ENCODE results near the gene SEZ6L. TPM values are rescaled to one million over a fixed set of nuclear protein-coding genes. Genes with fewer than 3 reads are reported as not detected.

Gene SEZ6L
- total RNA-seq, 4 donors from 2014 or later = 0.10 to 0.13 TPM; not detected in 2

DNA sequence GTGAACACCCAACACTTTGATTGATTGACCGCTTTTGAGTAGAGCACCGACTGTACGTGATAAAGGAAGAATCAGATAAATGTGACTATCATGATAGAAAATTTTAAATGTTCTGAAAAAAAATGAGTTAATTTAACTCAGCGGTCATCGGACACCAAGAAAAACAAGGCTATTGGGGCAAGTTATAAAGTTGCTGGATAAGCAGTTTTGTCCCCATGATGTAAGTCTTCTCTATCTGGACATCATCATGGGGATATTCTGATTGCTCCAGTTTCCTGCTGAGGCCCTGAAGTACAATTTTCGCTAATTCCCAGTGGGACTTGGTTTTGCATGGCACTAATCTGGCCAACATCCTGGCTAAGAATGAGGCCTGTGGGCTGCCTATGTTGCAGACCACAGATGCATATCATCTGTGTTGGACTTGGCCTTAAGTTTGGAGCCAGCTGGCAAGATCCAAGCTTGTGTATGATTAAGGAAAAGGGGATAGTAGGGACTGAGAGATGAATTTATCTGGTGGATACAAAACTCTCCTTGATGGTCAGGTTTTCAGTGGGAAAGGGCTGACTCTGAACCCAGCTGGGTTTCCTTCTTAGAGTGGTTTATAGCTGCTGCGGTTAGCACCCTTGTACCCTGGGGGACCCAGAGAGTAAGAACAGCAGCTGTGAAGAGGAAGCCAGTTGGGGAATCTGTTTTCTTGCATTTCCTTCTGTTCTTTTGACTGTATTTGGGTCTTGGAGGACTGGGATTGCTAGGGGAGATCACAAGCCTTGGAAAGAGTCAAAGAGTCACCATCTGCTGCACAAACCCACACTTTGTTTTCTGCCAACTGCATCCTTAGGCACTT lies 118.3 kb downstream of the SEZ6L start:
- Histone ChIP-seq H3K4me1 (no peaks in the 10 kb centered on the region), H3K4me3 (no peak overlapping the region), H3K27ac (no peak overlapping the region), H3K27me3 (no peaks in the 10 kb centered on the region), H3K9me3 (no peaks in the 10 kb centered on the region), H3K36me3 (no peaks in the 10 kb centered on the region)
- intact Hi-C loops (cut with DNase I; ENCODE audit: low total_unique reads) = loop anchor here (10.0 kb wide), 1 partner anchor 63 kb away; no protein-coding TSS in a partner anchor
- in situ Hi-C loops (cut with MboI; ENCODE audit: low sequenced_read_pairs in 4 of 4) = no loop called here
- ATAC-seq (no peak), DNase-seq (no peak)
- no peak for TF ChIP-seq POLR2A (IDR thresholded peaks at IDR 0.05)
- TF ChIP-seq, protein P1, sequence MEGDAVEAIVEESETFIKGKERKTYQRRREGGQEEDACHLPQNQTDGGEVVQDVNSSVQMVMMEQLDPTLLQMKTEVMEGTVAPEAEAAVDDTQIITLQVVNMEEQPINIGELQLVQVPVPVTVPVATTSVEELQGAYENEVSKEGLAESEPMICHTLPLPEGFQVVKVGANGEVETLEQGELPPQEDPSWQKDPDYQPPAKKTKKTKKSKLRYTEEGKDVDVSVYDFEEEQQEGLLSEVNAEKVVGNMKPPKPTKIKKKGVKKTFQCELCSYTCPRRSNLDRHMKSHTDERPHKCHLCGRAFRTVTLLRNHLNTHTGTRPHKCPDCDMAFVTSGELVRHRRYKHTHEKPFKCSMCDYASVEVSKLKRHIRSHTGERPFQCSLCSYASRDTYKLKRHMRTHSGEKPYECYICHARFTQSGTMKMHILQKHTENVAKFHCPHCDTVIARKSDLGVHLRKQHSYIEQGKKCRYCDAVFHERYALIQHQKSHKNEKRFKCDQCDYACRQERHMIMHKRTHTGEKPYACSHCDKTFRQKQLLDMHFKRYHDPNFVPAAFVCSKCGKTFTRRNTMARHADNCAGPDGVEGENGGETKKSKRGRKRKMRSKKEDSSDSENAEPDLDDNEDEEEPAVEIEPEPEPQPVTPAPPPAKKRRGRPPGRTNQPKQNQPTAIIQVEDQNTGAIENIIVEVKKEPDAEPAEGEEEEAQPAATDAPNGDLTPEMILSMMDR (IDR thresholded peaks at IDR 0.05 in 4 of 5, conservative IDR thresholded peaks at IDR 0.05 in 1 of 5) = no peak

DNA sequence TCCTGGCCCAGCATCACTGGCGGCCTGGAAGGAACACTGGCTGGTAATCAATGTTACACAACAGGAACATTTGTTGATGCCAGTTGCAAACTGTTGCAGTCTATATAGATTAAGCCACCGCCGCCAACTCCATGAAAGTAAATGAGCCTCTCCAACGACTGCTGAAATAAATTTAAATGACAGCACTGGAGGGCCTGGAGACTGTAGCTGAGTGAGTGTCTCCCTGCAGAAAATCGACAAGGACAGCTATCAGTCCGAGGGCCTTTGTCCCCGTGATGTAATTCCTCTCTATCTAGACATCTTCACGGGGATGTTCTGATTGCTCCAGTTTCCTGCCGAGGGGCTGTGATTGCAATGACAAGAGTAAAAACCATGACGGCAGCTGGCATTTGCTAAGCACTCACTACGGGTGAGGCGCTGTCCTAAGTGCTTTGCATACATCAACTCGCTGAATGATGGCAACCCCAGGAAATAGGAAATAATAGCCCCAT lies 120.4 kb downstream of the SEZ6L start:
- Histone ChIP-seq H3K27ac (no peak overlapping the region), H3K27me3 (no peaks in the 10 kb centered on the region), H3K9me3 (no peaks in the 10 kb centered on the region), H3K4me1 (no peaks in the 10 kb centered on the region), H3K36me3 (no peaks in the 10 kb centered on the region), H3K4me3 (no peak overlapping the region)
- in situ Hi-C loops (cut with MboI; ENCODE audit: low sequenced_read_pairs in 4 of 4) (no loop called here), intact Hi-C loops (cut with DNase I; ENCODE audit: low total_unique reads) (loop anchor here (10.0 kb wide), 1 partner anchor 65 kb away; no protein-coding TSS in a partner anchor)
- DNase-seq (no peak), ATAC-seq (no peak)
- no peak for TF ChIP-seq POLR2A (IDR thresholded peaks at IDR 0.05)
- TF ChIP-seq, protein P1 (IDR thresholded peaks at IDR 0.05 in 4 of 5, conservative IDR thresholded peaks at IDR 0.05 in 1 of 5) = no peak

DNA sequence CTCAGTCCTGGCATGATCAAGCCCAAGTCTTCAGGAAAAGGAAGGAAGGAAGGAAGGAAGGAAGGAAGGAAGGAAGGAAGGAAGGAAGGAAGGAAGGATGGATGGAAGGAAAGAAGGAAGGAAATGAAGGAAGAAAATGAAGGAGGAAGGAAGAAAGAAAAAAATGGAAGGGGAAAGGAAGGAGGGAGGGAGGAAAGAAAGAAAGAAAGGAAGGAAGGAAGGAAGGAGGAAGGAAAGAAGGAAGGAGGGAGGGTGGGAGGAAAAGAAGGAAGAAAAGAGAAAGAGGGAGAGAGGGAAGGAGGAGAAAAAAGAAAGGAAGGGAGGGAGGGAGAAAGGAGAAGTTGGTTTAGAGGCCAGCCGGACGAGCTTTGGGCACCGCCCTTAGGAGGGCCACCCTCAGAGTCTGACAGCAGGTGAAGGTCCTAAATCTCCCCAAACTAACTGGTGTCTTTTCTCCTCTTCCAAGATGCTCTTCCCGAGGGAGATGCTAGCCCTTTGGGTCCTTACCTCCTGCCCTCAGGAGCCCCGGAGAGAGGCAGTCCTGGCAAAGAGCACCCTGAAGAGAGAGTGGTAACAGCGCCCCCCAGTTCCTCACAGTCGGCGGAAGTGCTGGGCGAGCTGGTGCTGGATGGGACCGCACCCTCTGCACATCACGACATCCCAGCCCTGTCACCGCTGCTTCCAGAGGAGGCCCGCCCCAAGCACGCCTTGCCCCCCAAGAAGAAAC lies 122.8 kb downstream of the SEZ6L start:
- no peak overlapping the region for H3K27ac ChIP-seq
- no peaks in the 10 kb centered on the region for H3K9me3 ChIP-seq
- intact Hi-C loops (cut with DNase I; ENCODE audit: low total_unique reads) = no loop called here
- no peaks in the 10 kb centered on the region for H3K4me1 ChIP-seq
- H3K36me3 ChIP-seq = no peaks in the 10 kb centered on the region
- TF ChIP-seq POLR2A (IDR thresholded peaks at IDR 0.05) = no peak
- TF ChIP-seq, protein P1 (IDR thresholded peaks at IDR 0.05 in 4 of 5, conservative IDR thresholded peaks at IDR 0.05 in 1 of 5) = no peak
- no peak for DNase-seq
- no peak overlapping the region for H3K4me3 ChIP-seq
- in situ Hi-C loops (cut with MboI; ENCODE audit: low sequenced_read_pairs in 4 of 4) = no loop called here
- ATAC-seq = no peak
- no peaks in the 10 kb centered on the region for H3K27me3 ChIP-seq

DNA sequence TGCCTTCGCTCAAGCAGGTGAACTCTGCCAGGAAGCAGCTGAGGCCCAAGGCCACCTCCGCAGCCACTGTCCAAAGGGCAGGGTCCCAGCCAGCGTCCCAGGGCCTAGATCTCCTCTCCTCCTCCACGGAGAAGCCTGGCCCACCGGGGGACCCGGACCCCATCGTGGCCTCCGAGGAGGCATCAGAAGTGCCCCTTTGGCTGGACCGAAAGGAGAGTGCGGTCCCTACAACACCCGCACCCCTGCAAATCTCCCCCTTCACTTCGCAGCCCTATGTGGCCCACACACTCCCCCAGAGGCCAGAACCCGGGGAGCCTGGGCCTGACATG lies 123.4 kb downstream of the SEZ6L start:
- intact Hi-C loops (cut with DNase I; ENCODE audit: low total_unique reads) (no loop called here), in situ Hi-C loops (cut with MboI; ENCODE audit: low sequenced_read_pairs in 4 of 4) (no loop called here)
- TF ChIP-seq POLR2A (IDR thresholded peaks at IDR 0.05) = no peak
- TF ChIP-seq, protein P1 (IDR thresholded peaks at IDR 0.05 in 4 of 5, conservative IDR thresholded peaks at IDR 0.05 in 1 of 5) = no peak
- H3K36me3 ChIP-seq = no peaks in the 10 kb centered on the region
- DNase-seq (no peak), ATAC-seq (no peak)
- H3K27ac ChIP-seq = no peak overlapping the region
- no peaks in the 10 kb centered on the region for H3K9me3 ChIP-seq
- no peak overlapping the region for H3K4me3 ChIP-seq
- no peaks in the 10 kb centered on the region for H3K4me1 ChIP-seq
- no peaks in the 10 kb centered on the region for H3K27me3 ChIP-seq
